NOMO-1 treated with dmso at 0.1 percent for 144 hours (cell line): Measurements from ENCODE around the gene KCNQ1.

Experiments used
- DNase-seq: peaks from one replicate; lab custom pipeline; 2025; ENCODE audit not compliant: unreplicated experiment; lab: John Stamatoyannopoulos, UW

The KCNQ1 gene

GRCh38 chr11:2809854-2810253, 365.0 kb downstream of the KCNQ1 start:
- no peak for DNase-seq

- no peak for DNase-seq
These were observed 365.8 kb downstream of the KCNQ1 start for GRCh38 chr11:2810411-2811205.

GRCh38 chr11:2811206-2812091, 366.6 kb downstream of the KCNQ1 start:
- DNase-seq, result no peak

DNA sequence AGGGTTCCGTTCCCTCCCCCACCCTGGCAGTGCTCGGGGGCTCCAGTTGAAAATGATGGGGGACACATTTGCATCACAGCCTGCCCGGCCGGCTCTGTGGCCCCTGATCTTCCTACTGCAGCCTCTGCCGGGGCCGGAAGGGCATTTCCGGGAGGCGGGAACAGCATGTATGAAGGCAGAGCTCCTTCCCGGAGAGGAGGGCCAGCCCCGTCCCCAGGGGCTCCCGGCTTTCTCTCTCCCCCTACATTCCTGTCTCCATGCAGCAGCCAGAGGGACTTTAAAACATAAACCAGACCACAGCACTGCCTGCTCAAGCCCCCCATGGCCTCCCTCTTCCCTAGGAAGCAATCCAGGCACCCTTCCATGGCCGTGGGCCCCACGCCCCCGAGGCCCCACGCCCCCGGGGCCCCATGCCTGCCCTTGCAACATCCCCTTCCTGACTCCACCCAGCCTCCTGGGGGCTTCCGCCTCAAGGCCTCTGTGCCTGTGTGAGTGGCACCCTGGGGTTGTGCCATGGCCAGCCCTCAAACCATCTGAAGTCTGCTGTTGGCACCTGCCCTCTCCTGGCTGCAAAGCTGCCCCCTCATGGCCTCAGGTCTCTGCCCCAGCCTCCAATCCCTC, 367.7 kb downstream of the KCNQ1 start:
- DNase-seq, result peak; percentile 70

- DNase-seq, result no peak
These were observed 368.5 kb downstream of the KCNQ1 start for GRCh38 chr11:2813141-2813908.

GRCh38 chr11:2813968-2814367, 369.2 kb downstream of the KCNQ1 start:
- DNase-seq, result no peak

GRCh38 chr11:2814751-2815150, 369.9 kb downstream of the KCNQ1 start:
- no peak for DNase-seq

GRCh38 chr11:2815762-2816496, 371.1 kb downstream of the KCNQ1 start:
- DNase-seq, result no peak

- DNase-seq, result no peak
These were observed 371.7 kb downstream of the KCNQ1 start for GRCh38 chr11:2816523-2816922.

DNA sequence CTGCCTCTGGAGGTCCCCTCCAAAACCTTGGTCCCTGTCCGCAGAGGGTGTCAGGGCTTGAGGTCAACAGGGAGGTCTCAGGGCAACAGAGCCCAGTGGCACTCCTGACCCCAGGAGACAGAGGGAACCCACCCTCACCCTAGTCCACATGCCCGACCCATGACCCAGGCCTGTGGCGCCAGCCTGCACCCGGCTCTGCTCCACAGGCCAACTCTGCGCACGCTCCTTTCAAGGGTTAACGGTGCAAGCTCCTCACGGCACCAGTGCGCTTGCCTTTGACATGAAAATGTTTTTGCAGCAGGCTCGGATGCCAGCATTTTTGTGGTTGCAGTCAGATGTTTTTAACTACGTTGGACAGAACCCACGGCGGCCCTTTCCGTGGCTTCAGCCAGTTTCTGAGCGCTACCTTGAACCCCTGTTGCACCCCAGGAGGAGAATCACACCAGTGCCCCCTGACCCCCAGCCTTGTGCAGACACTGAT, 372.2 kb downstream of the KCNQ1 start:
- DNase-seq, result no peak

DNA sequence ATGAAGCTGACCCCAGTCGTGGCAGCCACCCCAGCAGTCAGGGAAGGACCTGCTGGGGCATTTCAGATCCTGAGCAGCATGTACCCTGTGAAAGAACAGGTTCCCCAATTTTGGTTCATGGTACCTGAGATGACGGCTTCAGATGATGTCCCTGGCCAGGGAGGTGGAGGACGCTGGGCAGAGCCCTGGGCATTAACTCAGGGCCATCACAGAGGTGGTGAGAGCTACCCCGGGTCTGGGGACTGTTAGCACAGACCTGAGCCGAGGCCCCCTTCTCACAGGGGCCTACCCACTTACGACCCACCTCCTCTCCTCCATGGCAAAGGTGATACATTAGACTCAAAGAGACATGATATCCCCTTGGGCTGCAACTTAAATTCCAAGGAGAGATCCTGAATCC, 372.6 kb downstream of the KCNQ1 start:
- no peak for DNase-seq

DNA sequence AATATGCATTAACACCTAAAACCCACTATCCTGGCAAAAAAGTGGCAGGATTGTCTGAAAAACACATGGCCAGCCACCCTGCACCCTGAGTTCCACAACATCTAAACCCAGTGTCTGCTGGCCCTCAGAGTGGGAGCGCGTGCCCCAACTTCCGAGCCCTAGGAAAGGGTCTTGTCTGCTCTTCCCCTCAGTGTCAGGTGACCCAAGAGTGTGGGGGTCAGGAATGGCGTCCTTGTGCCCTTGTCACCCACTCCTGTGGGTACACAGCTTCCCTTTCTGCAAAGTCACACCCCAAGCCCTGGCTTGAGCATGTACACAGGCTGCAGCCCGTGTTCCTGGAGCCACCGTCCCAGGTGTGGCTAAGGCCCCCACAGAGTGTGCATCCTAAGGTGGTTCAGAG, 373.2 kb downstream of the KCNQ1 start:
- no peak for DNase-seq

DNA sequence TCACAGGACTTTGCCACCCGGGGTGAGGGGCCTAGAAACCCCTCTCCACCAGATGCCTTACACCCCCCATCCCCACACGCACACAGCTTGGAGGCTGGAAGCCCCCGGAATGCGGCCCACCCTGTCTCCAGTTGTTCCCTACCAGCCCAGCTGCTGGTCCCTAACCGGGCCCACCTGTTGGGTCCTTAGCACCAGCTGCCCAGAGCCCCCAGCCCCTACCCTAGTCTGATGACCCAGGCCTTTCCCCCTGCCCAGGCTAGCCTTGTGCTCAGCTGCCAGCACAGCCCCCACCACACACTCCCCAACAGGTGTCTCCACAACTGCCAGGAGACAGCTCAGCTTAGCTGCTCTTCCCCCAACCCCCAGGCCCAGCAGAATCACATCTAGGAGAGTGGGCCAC, 373.7 kb downstream of the KCNQ1 start:
- DNase-seq, result no peak

GRCh38 chr11:2819316-2819715, 374.5 kb downstream of the KCNQ1 start:
- DNase-seq, result no peak

DNA sequence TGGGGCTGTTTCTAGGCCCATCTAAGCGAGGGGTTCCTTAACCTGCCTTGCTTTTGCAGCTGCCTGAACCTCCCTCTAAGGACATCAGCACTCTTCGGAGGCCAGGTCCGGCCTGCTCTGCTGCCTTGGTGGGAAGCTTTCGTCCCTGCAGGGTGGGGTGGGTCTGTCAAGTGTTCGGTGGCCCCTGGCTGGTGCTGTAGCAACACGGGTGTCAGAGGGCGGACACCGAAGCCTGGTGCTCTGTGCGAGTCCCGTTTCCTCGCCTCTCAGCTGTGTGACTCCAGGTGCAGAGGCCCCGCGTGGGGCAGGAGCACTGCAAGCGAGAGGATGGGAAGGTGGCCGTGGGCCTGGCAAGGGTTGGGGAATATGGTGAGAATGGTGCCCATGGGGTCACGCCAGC, 376.2 kb downstream of the KCNQ1 start:
- DNase-seq, result no peak

- DNase-seq, result no peak
These were observed 377.1 kb downstream of the KCNQ1 start for GRCh38 chr11:2821891-2822290.

GRCh38 chr11:2824851-2825250, 380.0 kb downstream of the KCNQ1 start:
- DNase-seq, result no peak

GRCh38 chr11:2825261-2825888, 380.6 kb downstream of the KCNQ1 start:
- DNase-seq, result no peak

DNA sequence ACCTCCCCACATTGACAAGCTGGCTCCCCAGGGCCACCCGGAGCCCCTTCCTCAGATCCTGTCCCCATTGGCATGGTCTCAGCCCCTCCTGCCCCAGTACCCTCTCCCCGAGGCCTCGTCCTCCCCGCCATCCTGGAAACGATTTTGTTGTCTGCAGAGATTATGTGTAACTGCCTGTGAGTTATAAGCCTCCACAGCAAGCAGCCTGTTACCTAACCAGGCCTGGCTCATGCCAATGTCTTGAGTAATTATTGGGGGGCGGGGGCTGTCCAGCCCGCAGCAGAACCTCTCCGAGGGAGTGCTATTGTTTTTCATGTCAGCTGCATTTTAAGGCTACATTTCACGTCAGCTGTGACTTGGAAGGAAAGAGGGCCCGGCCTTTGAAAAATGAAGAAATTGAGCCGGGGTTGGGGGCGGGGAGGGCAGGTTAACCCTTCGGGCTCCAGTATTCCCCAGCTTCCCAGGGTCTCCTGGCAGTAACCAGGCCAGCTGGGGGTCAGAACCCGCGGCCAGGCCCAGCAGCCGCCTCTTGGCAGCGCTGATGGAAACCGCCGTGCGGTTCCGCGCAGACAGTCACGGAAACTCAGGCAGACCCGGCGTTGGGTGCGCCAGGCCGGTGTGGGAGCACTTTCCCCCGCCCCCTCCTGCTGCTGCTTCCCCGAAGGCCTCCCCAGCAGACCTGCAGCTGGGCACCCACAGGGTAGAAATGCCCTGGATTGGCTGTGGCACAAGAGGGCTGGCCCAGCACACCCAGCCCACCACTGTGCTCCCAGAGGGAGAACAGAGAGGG, 381.3 kb downstream of the KCNQ1 start:
- peak; percentile 40 for DNase-seq
